RPMI7951 (cell line): ENCODE results near the gene CCR3. TPM values are rescaled to one million over a fixed set of nuclear protein-coding genes. Genes with fewer than 3 reads are reported as not detected.
A peak's percentile ranks its signal among the peaks of the same experiment; 100 is the strongest.

Experiments
- DNase-seq: peaks from one replicate; pipeline ENCODE4 v3.0.0-alpha.2; 2012; ENCODE audit warnings: low read depth
- total RNA-seq: library from RNA; depleted of rRNA; stranded (reverse); fragments of >200 nt; shearing (Covaris generic); gene quantifications from 2 replicates; pipeline ENCODE4 v1.2.3, GENCODE V29; 2014

CCR3 gene
- total RNA-seq, 1 experiment from 2014 or later = not detected

GRCh38 chr3:46272028-46272451, 29.8 kb downstream of the CCR3 start:
- DNase-seq = peak; percentile 14

- peak; percentile 49 for DNase-seq
Observed at GRCh38 chr3:46276497-46277099, 34.3 kb downstream of the CCR3 start.

GRCh38 chr3:46277476-46277875, 35.2 kb downstream of the CCR3 start:
- no peak for DNase-seq

DNA sequence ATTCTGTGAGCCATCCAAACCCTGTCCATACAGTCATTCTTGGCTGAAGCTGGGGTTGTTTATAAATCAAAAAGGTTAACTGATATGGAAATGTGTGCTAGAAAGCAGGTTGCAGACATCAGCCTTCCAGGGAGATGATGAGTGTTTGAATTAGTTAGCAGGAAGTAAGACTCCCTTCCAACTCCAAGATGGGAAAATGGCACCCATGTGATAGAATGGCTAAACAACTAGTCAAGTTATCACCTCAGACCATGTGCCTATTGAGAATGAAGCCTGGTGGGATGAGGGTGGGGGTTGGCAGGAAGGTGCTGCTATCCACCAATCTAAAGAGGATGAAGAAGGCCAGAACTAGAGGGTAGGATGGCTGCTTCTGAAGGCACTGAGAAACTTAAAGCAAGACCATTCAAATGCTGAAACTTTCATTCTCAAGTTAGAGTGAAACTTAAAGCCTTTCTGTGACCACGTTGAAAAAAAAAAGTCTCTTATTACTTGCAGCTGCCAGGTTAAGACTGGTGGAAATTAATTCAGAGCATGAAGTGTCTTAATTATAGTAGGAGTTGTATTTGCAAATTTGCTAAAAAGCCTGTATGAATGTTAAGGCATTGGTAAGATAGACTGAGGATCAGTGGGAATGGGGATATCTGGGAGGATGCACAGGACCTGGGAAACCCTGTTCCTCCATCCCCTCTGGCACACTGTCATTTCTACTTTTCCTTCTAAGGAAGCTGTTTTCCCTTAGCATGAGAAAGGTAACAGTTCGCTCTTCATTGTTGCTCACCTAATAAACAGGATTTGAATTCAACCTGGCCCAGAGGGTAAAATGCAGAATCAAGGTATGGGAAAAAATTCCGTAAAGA, 36.8 kb downstream of the CCR3 start:
- DNase-seq = no peak

DNA sequence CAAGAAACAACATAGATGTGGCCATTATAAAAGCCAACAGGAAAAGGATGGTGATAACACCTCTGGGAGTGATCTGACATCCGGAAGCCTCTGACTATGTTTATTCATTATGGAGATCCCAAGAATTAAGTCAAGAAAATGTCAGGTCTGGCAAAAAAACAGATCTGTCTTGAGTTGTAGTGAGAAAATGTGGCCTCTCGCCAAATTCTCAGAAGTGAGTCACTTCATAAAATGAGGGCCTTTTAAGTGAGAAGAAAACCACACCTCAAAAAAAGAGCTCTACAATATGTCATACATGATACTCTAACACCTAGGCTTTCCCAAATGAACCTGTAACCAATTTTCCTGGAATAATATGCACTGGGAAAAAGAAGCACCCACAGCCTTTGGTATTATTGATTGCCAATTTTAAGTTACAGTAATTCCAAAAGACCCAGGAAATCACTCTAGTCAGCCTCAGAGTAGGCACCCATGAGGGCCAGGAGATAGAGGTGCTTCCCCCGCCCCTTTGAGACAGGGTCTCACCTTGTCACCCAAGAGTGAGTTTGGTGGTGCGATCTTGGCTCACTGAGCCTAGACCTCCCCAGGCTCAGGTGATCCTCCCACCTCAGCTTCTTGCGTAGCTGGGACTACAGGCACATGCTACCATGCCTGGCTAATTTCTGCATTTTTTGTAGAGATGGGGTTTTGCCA, 38.0 kb downstream of the CCR3 start:
- DNase-seq = peak; percentile 88

DNA sequence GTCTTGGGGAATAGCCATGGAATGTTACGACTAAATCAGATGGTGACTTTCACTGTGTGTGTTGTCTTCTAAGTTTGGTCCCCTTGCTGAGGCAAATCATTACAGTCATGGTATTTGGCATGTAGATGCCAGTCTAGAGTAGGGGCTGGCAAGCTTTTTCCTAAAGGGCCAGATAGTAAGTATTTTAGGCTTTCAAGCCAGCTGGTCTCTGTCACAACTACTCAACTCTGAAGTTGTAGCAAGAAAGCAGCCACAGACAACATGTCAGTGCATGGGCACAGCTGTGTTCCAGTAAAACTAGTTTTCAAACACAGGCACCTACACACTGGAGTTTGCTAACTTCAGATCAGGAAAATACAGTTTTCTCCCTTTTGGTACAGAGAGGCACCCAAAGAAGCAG, 39.3 kb downstream of the CCR3 start:
- DNase-seq = no peak

DNA sequence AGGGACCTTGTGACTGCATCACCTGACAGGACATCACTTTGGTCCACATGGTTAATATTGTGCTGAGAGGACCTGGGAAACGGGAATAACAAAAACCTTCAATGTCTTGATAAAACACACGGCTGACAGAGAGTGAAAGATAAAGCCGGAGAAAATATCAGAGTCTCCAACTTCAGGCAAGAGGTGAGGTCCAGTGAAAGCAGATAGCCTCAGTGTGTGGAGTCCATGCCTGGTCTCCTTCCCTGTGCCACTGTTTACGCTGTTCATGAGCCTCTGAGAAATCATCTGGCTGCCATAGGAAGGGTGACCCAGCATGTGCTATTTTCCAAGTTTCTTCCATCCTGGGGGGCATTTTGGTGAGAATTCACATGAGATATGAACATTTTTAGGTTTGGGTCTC, 39.8 kb downstream of the CCR3 start:
- no peak for DNase-seq

GRCh38 chr3:46282696-46283095, 40.4 kb downstream of the CCR3 start:
- DNase-seq = no peak

- no peak for DNase-seq
Observed at GRCh38 chr3:46283881-46284450, 41.7 kb downstream of the CCR3 start.

DNA sequence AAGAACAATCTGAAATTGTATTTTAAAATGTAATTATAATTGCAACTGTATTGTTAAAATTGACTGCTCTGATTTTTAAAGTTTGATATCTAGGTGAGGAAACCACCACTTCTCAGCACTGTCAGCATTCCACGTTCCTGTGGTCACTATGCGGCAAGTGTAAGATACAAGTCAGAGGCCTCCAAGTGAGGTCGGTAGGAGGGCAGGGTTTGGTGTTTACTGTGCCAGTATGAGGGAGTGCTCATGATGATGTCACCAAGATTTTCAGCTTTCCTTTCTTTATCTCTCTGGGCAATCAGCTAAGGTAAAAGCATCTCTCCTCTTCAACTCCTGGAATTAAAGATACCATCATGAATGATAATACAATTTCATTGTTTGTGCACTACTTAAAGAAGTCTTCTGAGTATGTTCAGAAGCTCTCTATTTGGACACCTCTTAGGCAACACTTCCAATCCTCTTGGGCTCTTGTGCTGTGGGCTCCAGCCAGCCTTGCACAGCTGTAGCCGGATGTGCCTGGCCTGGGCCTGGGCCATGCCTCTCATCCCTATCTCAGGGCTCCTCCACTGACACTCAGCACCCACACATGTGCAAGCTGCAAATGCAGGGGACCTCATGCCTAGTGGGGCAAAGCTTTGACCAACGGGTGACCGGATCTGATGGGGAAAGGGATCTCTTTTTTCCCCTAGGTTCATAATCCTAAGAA, 42.9 kb downstream of the CCR3 start:
- peak; percentile 50 for DNase-seq

GRCh38 chr3:46285931-46286619, 43.8 kb downstream of the CCR3 start:
- no peak for DNase-seq

- DNase-seq = no peak
Observed at GRCh38 chr3:46286947-46287565, 44.8 kb downstream of the CCR3 start.

DNA sequence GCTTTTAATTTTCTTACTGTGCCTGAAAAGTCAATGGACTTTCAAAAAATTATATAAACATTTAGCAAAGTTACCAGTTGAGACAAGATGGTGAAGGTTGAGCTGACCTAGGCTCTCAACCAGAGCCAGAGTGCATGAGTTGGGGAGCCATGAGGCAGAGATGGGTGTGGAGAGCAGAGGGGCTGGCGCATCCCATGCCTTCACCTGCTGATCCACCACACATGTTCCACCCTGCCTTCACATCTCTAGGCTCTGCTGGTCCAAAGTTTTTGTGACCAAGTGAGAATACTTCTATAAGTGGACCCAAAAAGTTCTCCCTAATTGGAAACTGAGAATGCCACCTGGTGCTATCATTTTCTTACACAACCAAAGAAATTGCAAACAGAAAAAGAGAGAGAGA, 47.3 kb downstream of the CCR3 start:
- DNase-seq = no peak

DNA sequence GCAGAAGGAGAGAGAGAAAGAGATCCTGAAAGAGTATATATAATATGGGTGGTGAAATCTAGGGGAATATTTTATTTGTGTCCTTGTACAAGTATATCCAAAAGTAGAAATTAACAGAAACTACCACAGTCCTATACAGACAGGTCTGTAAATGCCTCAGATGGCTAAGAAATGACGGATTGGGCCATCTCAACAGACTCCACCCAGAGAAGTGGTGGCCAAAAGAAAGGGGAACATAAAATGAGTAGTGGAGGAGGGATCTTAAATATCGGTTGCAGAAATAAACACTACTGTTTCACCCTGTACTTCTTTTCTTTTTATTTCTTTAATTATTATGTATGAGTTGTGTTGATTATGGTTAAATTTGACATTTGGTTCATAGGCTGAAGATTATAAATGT, 47.7 kb downstream of the CCR3 start:
- no peak for DNase-seq

GRCh38 chr3:46291046-46291445, 48.8 kb downstream of the CCR3 start:
- DNase-seq = no peak

DNA sequence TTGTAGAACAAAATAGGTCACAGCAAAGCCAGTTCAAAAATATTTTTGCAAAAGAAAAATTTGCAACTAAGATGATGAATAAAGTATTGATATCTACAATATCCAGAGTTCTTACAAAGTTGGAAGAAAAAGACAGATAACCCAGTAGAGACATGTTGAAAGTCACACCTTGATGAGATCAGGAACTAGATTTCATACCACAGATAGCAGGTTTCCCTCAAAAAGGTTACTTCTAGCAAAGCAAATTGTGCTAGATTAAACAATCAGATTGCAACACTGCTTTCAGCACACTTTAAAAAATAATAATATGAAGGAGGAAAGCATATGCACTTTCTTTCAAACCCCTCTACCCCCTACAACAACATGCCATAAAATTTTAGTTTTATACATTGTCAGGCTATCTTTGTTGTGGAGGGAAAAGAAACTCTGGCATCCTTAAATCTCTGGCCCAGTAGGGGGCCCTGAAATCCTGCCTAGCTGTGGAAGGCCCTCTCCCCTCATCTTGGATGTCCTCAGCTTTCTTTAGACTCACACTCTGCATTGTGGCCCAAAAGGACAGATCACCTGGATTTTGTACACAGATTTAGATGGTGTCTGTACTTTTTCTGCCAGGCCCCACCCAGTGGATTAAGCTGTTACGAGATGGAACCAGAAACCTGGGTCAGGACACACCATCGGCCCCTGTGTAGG, 50.9 kb downstream of the CCR3 start:
- DNase-seq = no peak

DNA sequence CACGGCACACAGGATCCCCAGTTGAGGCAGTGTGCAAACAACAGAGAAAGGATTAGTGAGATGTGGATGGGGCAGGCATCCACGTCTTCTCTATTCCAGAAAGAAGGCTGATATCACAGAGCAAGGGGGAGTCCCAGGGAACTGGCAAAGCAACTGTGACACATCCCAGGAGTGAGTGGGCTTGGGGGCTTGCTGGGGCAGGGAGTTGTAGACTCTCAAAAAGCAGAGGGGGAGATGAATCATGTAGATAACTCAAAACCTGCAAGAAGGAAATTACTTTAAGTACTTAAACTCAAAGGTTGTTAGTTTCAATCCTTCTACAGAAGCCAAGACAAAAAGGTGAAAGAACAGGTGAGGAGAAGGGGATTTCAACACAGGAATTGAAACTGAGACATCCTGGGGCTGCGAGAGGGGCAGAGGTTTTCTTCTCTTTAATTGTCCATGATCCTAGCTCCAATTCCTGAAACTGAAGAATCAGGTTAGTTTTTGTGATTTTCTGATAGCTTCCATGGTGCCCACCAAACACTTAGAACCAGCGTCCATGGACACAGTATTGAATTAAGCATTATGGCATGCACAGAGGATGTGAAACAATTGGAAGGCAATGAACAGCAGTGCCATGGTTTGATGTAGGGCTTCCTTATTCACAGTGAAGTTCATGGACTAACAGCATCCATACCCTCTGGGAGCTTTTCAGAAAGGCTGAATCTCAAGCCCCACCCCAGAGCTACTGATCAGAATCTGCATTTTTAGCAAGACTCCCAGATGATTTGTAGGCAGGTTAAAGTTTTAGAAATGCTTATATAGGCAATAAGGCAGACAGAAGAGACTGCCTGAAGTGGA, 52.0 kb downstream of the CCR3 start:
- DNase-seq = no peak

DNA sequence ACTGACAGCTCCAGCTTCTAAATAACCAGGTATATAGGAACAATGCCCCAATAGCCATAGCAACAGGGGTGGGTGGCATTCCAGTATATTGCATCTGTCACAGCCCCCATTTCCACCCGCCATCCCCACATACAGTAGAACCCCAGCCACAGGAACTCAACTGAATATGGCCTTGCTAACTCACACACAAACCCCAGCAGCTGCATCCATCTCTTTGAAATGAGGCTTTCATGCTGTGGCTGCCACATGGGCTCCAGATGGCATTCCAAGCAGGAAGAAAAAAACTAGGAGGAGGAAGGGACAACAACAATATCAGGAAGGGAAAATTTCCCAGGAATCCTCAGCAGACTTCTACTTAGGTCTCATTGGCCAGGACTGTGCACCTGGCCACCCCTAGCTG, 54.6 kb downstream of the CCR3 start:
- peak; percentile 73 for DNase-seq
